ENCODE results near the gene DCTD. TPM values are rescaled to one million over a fixed set of nuclear protein-coding genes. Genes with fewer than 3 reads are reported as not detected.

The DCTD gene
- total and polyA plus RNA-seq, 2 of the 13 experiments (the other 11 are each of a cell fraction or from before 2014, with no cell fraction given), result 85.1 to 95.3 TPM

DNA sequence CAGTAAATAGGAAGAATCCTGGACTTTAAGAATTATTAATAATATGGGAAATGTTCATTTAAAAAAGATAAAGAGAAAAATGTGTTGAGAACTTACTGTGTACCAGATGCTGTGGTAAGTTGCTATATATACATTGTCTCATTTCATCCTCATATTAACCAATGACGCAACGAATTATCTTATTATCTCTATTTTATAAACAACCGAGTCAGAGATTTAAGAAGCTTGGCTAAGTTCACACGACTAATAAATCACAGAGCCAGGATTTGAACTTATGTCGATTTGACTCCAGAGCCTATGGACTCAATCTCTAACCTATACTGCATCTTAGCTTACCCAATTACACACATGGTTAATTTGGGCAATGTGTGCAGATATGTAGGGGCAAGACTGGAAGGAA lies 15.5 kb upstream of the DCTD start:
- Histone ChIP-seq H3K4me3 (replicated peaks in 1 of 3; ENCODE audit: insufficient read depth in 1 of 3, low read depth in 2 of 3, low read length in 3 of 3) (no peak overlapping the region), H3K27me3 (ENCODE audit: control insufficient read depth in 1 of 2, insufficient read depth in 2 of 2, low read length in 2 of 2) (no peaks in the 10 kb centered on the region), H3K9ac (ENCODE audit: insufficient read depth, low read depth, low read length) (no peak overlapping the region), H3K79me2 (ENCODE audit: insufficient read depth, low read length) (no peaks in the 10 kb centered on the region), H2AFZ (ENCODE audit: low read length) (no peak overlapping the region), H3K4me2 (ENCODE audit: low read depth, low read length) (no peak overlapping the region), H3K9me3 (ENCODE audit: low read length) (no peaks in the 10 kb centered on the region), H4K20me1 (ENCODE audit: insufficient read depth, low read length) (no peaks in the 10 kb centered on the region), H3K4me1 (ENCODE audit: insufficient read depth, low read length) (no peaks in the 10 kb centered on the region; the same call in 1 of the 2 replicates), H3K36me3 (replicated peaks in 1 of 2; ENCODE audit: control insufficient read depth in 1 of 2, insufficient read depth in 2 of 2, low read length in 2 of 2) (no peaks in the 10 kb centered on the region), H3K27ac (ENCODE audit: extremely low read length, insufficient read depth, low read length) (no peak overlapping the region)
- BruUV-seq (replicated peaks), result no TSS peak
- POLR2A ChIA-PET, result no interaction called here
- CTCF ChIA-PET (ENCODE audit: low intra/inter-chr PET ratio, low total read pairs), result no interaction called here
- ATAC-seq (no peak), DNase-seq (ENCODE audit: low spot score) (no peak), FAIRE-seq (no peak)
- no peak for TF ChIP-seq ZNF75D (CRISPR knock-in tag; IDR thresholded peaks at IDR 0.05; ENCODE audit: borderline replicate concordance)
- no peak for TF ChIP-seq ZNF768 (CRISPR knock-in tag; IDR thresholded peaks at IDR 0.05)
- no peak for TF ChIP-seq PBX2 (CRISPR knock-in tag; IDR thresholded peaks at IDR 0.05)
- no peak for TF ChIP-seq ZNF451 (CRISPR knock-in tag; IDR thresholded peaks at IDR 0.05)
- no peak for TF ChIP-seq TEF (CRISPR knock-in tag; IDR thresholded peaks at IDR 0.05)
- in situ Hi-C loops (cut with HindIII; ENCODE audit: extremely low pct_ligation_motif_present, low pct_unique_long_range_greater_than_20kb) (loop anchor here (10.0 kb wide), 1 partner anchor 462 kb away; no protein-coding TSS in a partner anchor), intact Hi-C loops (cut with micrococcal nuclease; ENCODE audit: unreplicated experiment) (no loop called here)
- 67% methylated on average over 5 of the region's 5 CpGs for WGBS (ENCODE audit: low lambda C conversion rate)

GRCh38 chr4:182931691-182932345 lies 14.6 kb upstream of the DCTD start:
- in situ Hi-C loops (cut with HindIII; ENCODE audit: extremely low pct_ligation_motif_present, low pct_unique_long_range_greater_than_20kb) (loop anchor here (10.0 kb wide), 1 partner anchor 463 kb away; no protein-coding TSS in a partner anchor), intact Hi-C loops (cut with micrococcal nuclease; ENCODE audit: unreplicated experiment) (no loop called here)
- no peaks in the 10 kb centered on the region for H4K20me1 ChIP-seq (ENCODE audit: insufficient read depth, low read length)
- TF ChIP-seq NBN (conservative IDR thresholded peaks at IDR 0.05), result no peak
- TF ChIP-seq GPBP1L1 (CRISPR knock-in tag; IDR thresholded peaks at IDR 0.05), result no peak
- TF ChIP-seq ZNF382 (CRISPR knock-in tag; IDR thresholded peaks at IDR 0.05; ENCODE audit: borderline replicate concordance), result no peak
- TF ChIP-seq ZNF281 (CRISPR knock-in tag; IDR thresholded peaks at IDR 0.05; ENCODE audit: borderline replicate concordance), result no peak
- no TSS peak for BruUV-seq (replicated peaks)
- no peaks in the 10 kb centered on the region for H3K9me3 ChIP-seq (ENCODE audit: low read length)
- ATAC-seq (no peak), FAIRE-seq (no peak), DNase-seq (ENCODE audit: low spot score) (no peak)
- CTCF ChIA-PET (ENCODE audit: low intra/inter-chr PET ratio, low total read pairs), result no interaction called here
- no peak overlapping the region for H2AFZ ChIP-seq (ENCODE audit: low read length)
- H3K4me2 ChIP-seq (ENCODE audit: low read depth, low read length), result no peak overlapping the region
- H3K36me3 ChIP-seq (replicated peaks in 1 of 2; ENCODE audit: control insufficient read depth in 1 of 2, insufficient read depth in 2 of 2, low read length in 2 of 2), result no peaks in the 10 kb centered on the region
- 20% methylated on average over 5 of the region's 5 CpGs for WGBS (ENCODE audit: low lambda C conversion rate)
- no peaks in the 10 kb centered on the region for H3K27me3 ChIP-seq (ENCODE audit: control insufficient read depth in 1 of 2, insufficient read depth in 2 of 2, low read length in 2 of 2)
- H3K4me3 ChIP-seq (replicated peaks in 1 of 3; ENCODE audit: insufficient read depth in 1 of 3, low read depth in 2 of 3, low read length in 3 of 3), result no peak overlapping the region
- no peaks in the 10 kb centered on the region; the same call in 1 of the 2 replicates for H3K4me1 ChIP-seq (ENCODE audit: insufficient read depth, low read length)
- H3K79me2 ChIP-seq (ENCODE audit: insufficient read depth, low read length), result no peaks in the 10 kb centered on the region
- POLR2A ChIA-PET, result no interaction called here
- H3K9ac ChIP-seq (ENCODE audit: insufficient read depth, low read depth, low read length), result no peak overlapping the region
- no peak overlapping the region for H3K27ac ChIP-seq (ENCODE audit: extremely low read length, insufficient read depth, low read length)

All from HepG2 (cell line).